Measurements from ENCODE around the gene POLDIP2.

GRCh38 chr17:28313841-28314240, 43.5 kb downstream of the POLDIP2 start:
- no peak for TF ChIP-seq REST (IDR thresholded peaks at IDR 0.05; ENCODE audit: low read depth, low read length)
- no peak for TF ChIP-seq SIN3A (IDR thresholded peaks at IDR 0.05; ENCODE audit: borderline replicate concordance, low read depth, low read length)
- no peak for TF ChIP-seq EZH2phosphoT487 (IDR thresholded peaks at IDR 0.05; ENCODE audit: borderline replicate concordance, low read depth)
- no peak for TF ChIP-seq CTCF (IDR thresholded peaks at IDR 0.05)
- TF ChIP-seq POLR2AphosphoS5 (IDR thresholded peaks at IDR 0.05; ENCODE audit: low read depth, low read length): no peak
- TF ChIP-seq, protein P1, sequence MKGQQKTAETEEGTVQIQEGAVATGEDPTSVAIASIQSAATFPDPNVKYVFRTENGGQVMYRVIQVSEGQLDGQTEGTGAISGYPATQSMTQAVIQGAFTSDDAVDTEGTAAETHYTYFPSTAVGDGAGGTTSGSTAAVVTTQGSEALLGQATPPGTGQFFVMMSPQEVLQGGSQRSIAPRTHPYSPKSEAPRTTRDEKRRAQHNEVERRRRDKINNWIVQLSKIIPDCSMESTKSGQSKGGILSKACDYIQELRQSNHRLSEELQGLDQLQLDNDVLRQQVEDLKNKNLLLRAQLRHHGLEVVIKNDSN (IDR thresholded peaks at IDR 0.05; ENCODE audit: borderline replicate concordance, low read depth): no peak

Measured in SK-N-SH (cell line).